A549 (cell line): ENCODE data around the gene GPS1. TPM values are rescaled to one million over a fixed set of nuclear protein-coding genes. Genes with fewer than 3 reads are reported as not detected.

Source experiments
- ATAC-seq, 2 experiments: fragments of 200-7000 bp in 1 of 2; fragments of >200 bp in 1 of 2; cut with Nextera tagmentation in 1 of 2; cut with Tn5 transposase in 1 of 2; 3 replicates each; pipeline versions ENCODE4 v1.8.0 to v1.9.1; 2018 to 2020; ENCODE audit warnings: mild to moderate bottlenecking in 1 of 2, moderate library complexity in 1 of 2
- CTCF ChIA-PET: fragments of 300-600 bp; sonication (Branson Sonifier 250); formaldehyde crosslinking; extraction: SDS; loops from one replicate; lab custom pipeline; 2021; ENCODE audit warnings: antibody characterized with exemption, inconsistent platforms; lab: Yijun Ruan, JAX
- POLR2A ChIA-PET: fragments of 350-600 bp; formaldehyde crosslinking; extraction: SDS; loops from one replicate; lab custom pipeline; 2021; ENCODE audit warnings: antibody characterized with exemption, inconsistent platforms; lab: Yijun Ruan, JAX
- DNase-seq, 2 experiments: peaks; one replicate each; pipeline versions ENCODE4 v3.0.0 to v3.0.0-alpha.2; 2011 to 2016; ENCODE audit warnings: low read depth in 1 of 2, low spot score in 1 of 2
- FAIRE-seq: peaks from 2 replicates; lab custom pipeline; 2011; peaks lifted over from hg19 to GRCh38; lab: Jason Lieb, UNC
- H3K27ac ChIP-seq, 2 experiments: fragments of >200 bp; sonication (Bioruptor Twin); formaldehyde crosslinking; 3 replicates each; pipeline ENCODE4 v1.5.1; 2016 to 2017
- H3K4me1 ChIP-seq: fragments of >200 bp; sonication (Bioruptor Twin); formaldehyde crosslinking; 3 replicates; pipeline ENCODE4 v1.6.1; 2016
- H3K4me2 ChIP-seq: fragments of >200 bp; sonication (Bioruptor Twin); formaldehyde crosslinking; 3 replicates; pipeline ENCODE4 v1.6.1; 2016
- H3K4me3 ChIP-seq: fragments of >200 bp; sonication (Bioruptor Twin); formaldehyde crosslinking; 3 replicates; pipeline ENCODE4 v1.5.1; 2016
- H3K9me3 ChIP-seq: fragments of >200 bp; sonication (Bioruptor Twin); formaldehyde crosslinking; 3 replicates; pipeline ENCODE4 v1.6.1; 2016
- BHLHE40 ChIP-seq: IDR thresholded peaks from 2 replicates; pipeline ENCODE4 v1.6.1; 2012; ENCODE audit warnings: low read depth, low read length, inconsistent platforms
- FOSB ChIP-seq: fragments of 250-450 bp; sonication (Bioruptor Pico); IDR thresholded peaks from 2 replicates; pipeline ENCODE4 v1.5.0; 2020; ENCODE audit warnings: mild to moderate bottlenecking, moderate library complexity
- HEYL ChIP-seq: fragments of 250-450 bp; sonication (Bioruptor Pico); IDR thresholded peaks from 2 replicates; pipeline ENCODE4 v1.8.0; 2021; ENCODE audit warnings: mild to moderate bottlenecking, moderate library complexity
- HOXB13 ChIP-seq: fragments of 250-450 bp; sonication (Bioruptor Pico); IDR thresholded peaks from 2 replicates; pipeline ENCODE4 v1.5.0; 2020; ENCODE audit warnings: low read depth, mild to moderate bottlenecking, moderate library complexity
- JUNB ChIP-seq: fragments of >200 bp; sonication (Bioruptor Twin); formaldehyde crosslinking; IDR thresholded peaks from 2 replicates; pipeline ENCODE4 v1.6.1; 2016
- KDM1A ChIP-seq: fragments of 200-600 bp; sonication (generic); IDR thresholded peaks from 2 replicates; pipeline ENCODE4 v1.6.1; 2016; ENCODE audit warnings: low read depth, mild to moderate bottlenecking
- KDM5A ChIP-seq: fragments of 200-600 bp; sonication (generic); IDR thresholded peaks from 2 replicates; pipeline ENCODE4 v1.6.1; 2016; ENCODE audit warnings: antibody characterized with exemption, mild to moderate bottlenecking
- MYC ChIP-seq: IDR thresholded peaks from 2 replicates; pipeline ENCODE4 v1.6.1; 2012; ENCODE audit warnings: mild to moderate bottlenecking, inconsistent platforms, low read length, improper control_type of control experiment, borderline replicate concordance
- NR3C1 ChIP-seq: fragments of >200 bp; sonication (Bioruptor Twin); formaldehyde crosslinking; IDR thresholded peaks from 3 replicates; pipeline ENCODE4 v1.6.1; 2017
- PHF8 ChIP-seq: fragments of 200-600 bp; sonication (generic); IDR thresholded peaks from 2 replicates; pipeline ENCODE4 v1.6.1; 2016; ENCODE audit warnings: low read depth, mild to moderate bottlenecking, antibody characterized with exemption, moderate library complexity, borderline replicate concordance
- POLR2A ChIP-seq: IDR thresholded peaks from 2 replicates; pipeline ENCODE4 v1.6.1; 2012; ENCODE audit warnings: mild to moderate bottlenecking, low read length
- POLR2AphosphoS2 ChIP-seq: conservative IDR thresholded peaks from 2 replicates; pipeline ENCODE4 v1.6.1; 2012; ENCODE audit warnings: low read length, improper control_type of control experiment, inconsistent platforms
- RARB ChIP-seq: fragments of 250-450 bp; sonication (Bioruptor Pico); IDR thresholded peaks from 2 replicates; pipeline ENCODE4 v1.8.0; 2021; ENCODE audit warnings: mild to moderate bottlenecking, moderate library complexity
- RCOR1 ChIP-seq: fragments of 150-350 bp; IDR thresholded peaks from 2 replicates; pipeline ENCODE4 v1.6.1; 2014; ENCODE audit warnings: antibody characterized with exemption, low read length, low read depth
- RFX5 ChIP-seq: fragments of 450-650 bp; IDR thresholded peaks from 2 replicates; pipeline ENCODE4 v1.7.1; 2014; ENCODE audit warnings: antibody characterized with exemption, mild to moderate bottlenecking, moderate library complexity
- TFCP2L1 ChIP-seq: fragments of 250-450 bp; sonication (Bioruptor Pico); IDR thresholded peaks from 2 replicates; pipeline ENCODE4 v1.5.0; 2021; ENCODE audit warnings: mild to moderate bottlenecking
- ZFP36 ChIP-seq: fragments of 450-650 bp; IDR thresholded peaks from 2 replicates; pipeline ENCODE4 v1.6.1; 2014; ENCODE audit warnings: borderline replicate concordance; ENCODE audit not compliant: partially characterized antibody
- WGBS: methylation state at CpG from one replicate; pipeline ENCODE4 v1.1.6; 2017; ENCODE audit errors: missing lambda C conversion rate; 5-methylcytosine and 5-hydroxymethylcytosine counted together
- polyA plus RNA-seq, 4 experiments: library from polyadenylated mRNA; depleted of rRNA in 3 of 4; stranded (reverse); fragments of >200 nt; fragmentation: RNase III in 1 of 4; extraction: RNeasy Plus Mini Kit Qiagen cat#74134 plus additional on column Dnase treatment in 1 of 4; gene quantifications; 2 replicates in 3 of 4; 3 replicates in 1 of 4; pipeline ENCODE4 v1.2.3, GENCODE V29; 2011 to 2017
- TF ChIP-seq, protein P1 (sequence below): IDR thresholded peaks from 2 replicates; pipeline ENCODE4 v1.6.1; 2012
- TF ChIP-seq, protein P2 (sequence below): fragments of >200 bp; sonication (Bioruptor Twin); formaldehyde crosslinking; IDR thresholded peaks from 3 replicates; pipeline ENCODE4 v1.6.1; 2016
- TF ChIP-seq, protein P3 (sequence below): fragments of 450-650 bp; IDR thresholded peaks from 2 replicates; pipeline ENCODE4 v1.6.1; 2014; ENCODE audit warnings: antibody characterized with exemption
- TF ChIP-seq, protein P4 (sequence below): IDR thresholded peaks from 2 replicates; pipeline ENCODE4 v1.6.1; 2012
- TF ChIP-seq, protein P5 (sequence below): fragments of 150-350 bp; IDR thresholded peaks from 2 replicates; pipeline ENCODE4 v1.6.1; 2014; ENCODE audit warnings: low read depth, mild to moderate bottlenecking, low read length
- TF ChIP-seq, protein P6 (sequence below): fragments of 250-450 bp; sonication (Bioruptor Pico); IDR thresholded peaks from 2 replicates; pipeline ENCODE4 v1.5.0; 2020; ENCODE audit warnings: low read depth, mild to moderate bottlenecking, moderate library complexity
- TF ChIP-seq, protein P7 (sequence below): fragments of 250-450 bp; sonication (Bioruptor Pico); IDR thresholded peaks from 2 replicates; pipeline ENCODE4 v1.5.0; 2021; ENCODE audit warnings: mild to moderate bottlenecking, moderate library complexity, borderline replicate concordance
- TF ChIP-seq, protein P8 (sequence below): fragments of >200 bp; sonication (Bioruptor Twin); formaldehyde crosslinking; IDR thresholded peaks from 2 replicates; pipeline ENCODE4 v1.6.1; 2016

GPS1 gene
- polyA plus RNA-seq, 2 of the 4 experiments (the other 2 are of a cell fraction), result 89.4 to 126 TPM

DNA sequence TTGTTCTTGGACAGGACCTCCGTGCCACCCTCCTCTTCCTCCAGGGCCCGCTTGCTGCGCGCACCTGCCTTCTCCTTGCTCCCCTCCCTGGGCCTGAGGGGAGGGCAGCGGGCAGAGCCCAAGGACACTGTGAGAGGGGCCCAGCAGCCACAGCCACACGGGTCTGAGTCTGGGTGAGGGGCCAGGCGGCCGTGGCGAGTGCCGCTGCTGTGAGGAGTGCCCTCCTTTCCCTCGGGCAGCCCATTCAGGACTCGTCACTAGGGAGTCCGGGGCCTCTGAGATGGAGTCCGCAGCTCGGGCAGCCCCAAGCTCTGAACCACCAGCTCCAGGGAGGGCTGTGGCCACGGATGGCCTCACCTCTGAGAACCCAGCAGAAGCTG is 8.3 kb downstream of the GPS1 start:
- Histone ChIP-seq H3K27ac (no peak overlapping the region), H3K4me1 (peaks cover 13% of the 10 kb centered on the region; the same call in 2 of the 3 replicates), H3K4me3 (no peak overlapping the region), H3K9me3 (no peaks in the 10 kb centered on the region), H3K4me2 (no peak overlapping the region)
- ChIA-PET POLR2A (interaction anchor here (1.3 to 2.8 kb wide), 2 partner anchors 22 to 38 kb away, joined by 5 to 10 read pairs; partner anchors contain the start of genes DCXR and FASN), CTCF (interaction anchor here (0.6 to 21.7 kb wide), 5 partner anchors 9 to 100 kb away, joined by 3 to 191 read pairs (median 5); partner anchors contain the start of genes DCXR and RAC3)
- TF ChIP-seq, protein P1, sequence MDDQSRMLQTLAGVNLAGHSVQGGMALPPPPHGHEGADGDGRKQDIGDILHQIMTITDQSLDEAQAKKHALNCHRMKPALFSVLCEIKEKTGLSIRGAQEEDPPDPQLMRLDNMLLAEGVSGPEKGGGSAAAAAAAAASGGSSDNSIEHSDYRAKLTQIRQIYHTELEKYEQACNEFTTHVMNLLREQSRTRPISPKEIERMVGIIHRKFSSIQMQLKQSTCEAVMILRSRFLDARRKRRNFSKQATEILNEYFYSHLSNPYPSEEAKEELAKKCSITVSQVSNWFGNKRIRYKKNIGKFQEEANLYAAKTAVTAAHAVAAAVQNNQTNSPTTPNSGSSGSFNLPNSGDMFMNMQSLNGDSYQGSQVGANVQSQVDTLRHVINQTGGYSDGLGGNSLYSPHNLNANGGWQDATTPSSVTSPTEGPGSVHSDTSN, result no peak
- TF ChIP-seq HOXB13 (CRISPR knock-in tag), result no peak
- no peak for TF ChIP-seq KDM1A
- no peak for TF ChIP-seq NR3C1
- no peak for TF ChIP-seq RARB
- TF ChIP-seq BHLHE40, result no peak
- no peak for TF ChIP-seq FOSB (CRISPR knock-in tag)
- TF ChIP-seq, protein P2, sequence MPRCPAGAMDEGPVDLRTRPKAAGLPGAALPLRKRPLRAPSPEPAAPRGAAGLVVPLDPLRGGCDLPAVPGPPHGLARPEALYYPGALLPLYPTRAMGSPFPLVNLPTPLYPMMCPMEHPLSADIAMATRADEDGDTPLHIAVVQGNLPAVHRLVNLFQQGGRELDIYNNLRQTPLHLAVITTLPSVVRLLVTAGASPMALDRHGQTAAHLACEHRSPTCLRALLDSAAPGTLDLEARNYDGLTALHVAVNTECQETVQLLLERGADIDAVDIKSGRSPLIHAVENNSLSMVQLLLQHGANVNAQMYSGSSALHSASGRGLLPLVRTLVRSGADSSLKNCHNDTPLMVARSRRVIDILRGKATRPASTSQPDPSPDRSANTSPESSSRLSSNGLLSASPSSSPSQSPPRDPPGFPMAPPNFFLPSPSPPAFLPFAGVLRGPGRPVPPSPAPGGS, result no peak
- TF ChIP-seq, protein P3, sequence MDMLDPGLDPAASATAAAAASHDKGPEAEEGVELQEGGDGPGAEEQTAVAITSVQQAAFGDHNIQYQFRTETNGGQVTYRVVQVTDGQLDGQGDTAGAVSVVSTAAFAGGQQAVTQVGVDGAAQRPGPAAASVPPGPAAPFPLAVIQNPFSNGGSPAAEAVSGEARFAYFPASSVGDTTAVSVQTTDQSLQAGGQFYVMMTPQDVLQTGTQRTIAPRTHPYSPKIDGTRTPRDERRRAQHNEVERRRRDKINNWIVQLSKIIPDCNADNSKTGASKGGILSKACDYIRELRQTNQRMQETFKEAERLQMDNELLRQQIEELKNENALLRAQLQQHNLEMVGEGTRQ, result no peak
- no peak for TF ChIP-seq MYC
- no peak for TF ChIP-seq POLR2A
- TF ChIP-seq JUNB, result no peak
- no peak for TF ChIP-seq ZFP36
- no peak for TF ChIP-seq KDM5A
- no peak for TF ChIP-seq TFCP2L1 (CRISPR knock-in tag)
- no peak for TF ChIP-seq RCOR1
- TF ChIP-seq HEYL (CRISPR knock-in tag), result no peak
- DNase-seq (no peak), ATAC-seq (no peak), FAIRE-seq (no peak)
- WGBS, result 91% methylated on average over 16 of the region's 16 CpGs

DNA sequence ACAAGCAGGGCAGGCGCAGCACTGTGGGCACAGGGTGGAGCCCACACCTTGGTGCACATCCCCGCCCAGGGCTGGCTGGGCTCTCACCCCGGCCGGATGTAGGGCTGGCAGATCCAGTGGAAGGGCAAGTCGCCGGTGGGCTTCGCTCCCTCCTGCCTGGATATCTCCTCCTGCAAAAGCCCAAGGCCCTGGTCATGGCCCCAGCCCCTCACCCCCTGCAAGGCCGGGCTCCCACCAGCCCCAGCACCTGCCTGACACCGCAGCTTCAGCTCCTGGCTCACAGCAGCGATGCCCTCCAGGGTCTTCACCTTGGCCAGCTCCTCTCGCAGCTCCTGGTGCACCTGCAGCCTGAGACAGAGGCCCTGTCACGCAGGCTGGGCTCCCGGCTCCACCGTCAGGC is 8.9 kb downstream of the GPS1 start:
- FAIRE-seq (no peak), DNase-seq (no peak), ATAC-seq (no peak; a peak in 1 of 6 replicates)
- Histone ChIP-seq H3K9me3 (no peaks in the 10 kb centered on the region), H3K4me3 (no peak overlapping the region), H3K4me2 (no peak overlapping the region), H3K4me1 (peaks cover 13% of the 10 kb centered on the region; the same call in 2 of the 3 replicates), H3K27ac (no peak overlapping the region)
- POLR2A ChIA-PET, result interaction anchor here (1.3 to 2.8 kb wide), 2 partner anchors 23 to 38 kb away, joined by 5 to 10 read pairs; partner anchors contain the start of genes DCXR and FASN
- WGBS, result 89% methylated on average over 14 of the region's 14 CpGs
- CTCF ChIA-PET, result interaction anchor here (0.6 to 21.7 kb wide), 5 partner anchors 8 to 101 kb away, joined by 3 to 191 read pairs (median 5); partner anchors contain the start of genes DCXR, GPS1, RAC3 and RFNG
- no peak for TF ChIP-seq POLR2A
- TF ChIP-seq RFX5, result no peak
- TF ChIP-seq, protein P3, result no peak
- no peak for TF ChIP-seq NR3C1
- TF ChIP-seq, protein P4, sequence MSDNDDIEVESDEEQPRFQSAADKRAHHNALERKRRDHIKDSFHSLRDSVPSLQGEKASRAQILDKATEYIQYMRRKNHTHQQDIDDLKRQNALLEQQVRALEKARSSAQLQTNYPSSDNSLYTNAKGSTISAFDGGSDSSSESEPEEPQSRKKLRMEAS, result no peak
- TF ChIP-seq, protein P5, sequence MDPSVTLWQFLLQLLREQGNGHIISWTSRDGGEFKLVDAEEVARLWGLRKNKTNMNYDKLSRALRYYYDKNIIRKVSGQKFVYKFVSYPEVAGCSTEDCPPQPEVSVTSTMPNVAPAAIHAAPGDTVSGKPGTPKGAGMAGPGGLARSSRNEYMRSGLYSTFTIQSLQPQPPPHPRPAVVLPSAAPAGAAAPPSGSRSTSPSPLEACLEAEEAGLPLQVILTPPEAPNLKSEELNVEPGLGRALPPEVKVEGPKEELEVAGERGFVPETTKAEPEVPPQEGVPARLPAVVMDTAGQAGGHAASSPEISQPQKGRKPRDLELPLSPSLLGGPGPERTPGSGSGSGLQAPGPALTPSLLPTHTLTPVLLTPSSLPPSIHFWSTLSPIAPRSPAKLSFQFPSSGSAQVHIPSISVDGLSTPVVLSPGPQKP, result no peak
- TF ChIP-seq, protein P6, sequence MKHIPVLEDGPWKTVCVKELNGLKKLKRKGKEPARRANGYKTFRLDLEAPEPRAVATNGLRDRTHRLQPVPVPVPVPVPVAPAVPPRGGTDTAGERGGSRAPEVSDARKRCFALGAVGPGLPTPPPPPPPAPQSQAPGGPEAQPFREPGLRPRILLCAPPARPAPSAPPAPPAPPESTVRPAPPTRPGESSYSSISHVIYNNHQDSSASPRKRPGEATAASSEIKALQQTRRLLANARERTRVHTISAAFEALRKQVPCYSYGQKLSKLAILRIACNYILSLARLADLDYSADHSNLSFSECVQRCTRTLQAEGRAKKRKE (CRISPR knock-in tag), result no peak
- TF ChIP-seq, protein P7, sequence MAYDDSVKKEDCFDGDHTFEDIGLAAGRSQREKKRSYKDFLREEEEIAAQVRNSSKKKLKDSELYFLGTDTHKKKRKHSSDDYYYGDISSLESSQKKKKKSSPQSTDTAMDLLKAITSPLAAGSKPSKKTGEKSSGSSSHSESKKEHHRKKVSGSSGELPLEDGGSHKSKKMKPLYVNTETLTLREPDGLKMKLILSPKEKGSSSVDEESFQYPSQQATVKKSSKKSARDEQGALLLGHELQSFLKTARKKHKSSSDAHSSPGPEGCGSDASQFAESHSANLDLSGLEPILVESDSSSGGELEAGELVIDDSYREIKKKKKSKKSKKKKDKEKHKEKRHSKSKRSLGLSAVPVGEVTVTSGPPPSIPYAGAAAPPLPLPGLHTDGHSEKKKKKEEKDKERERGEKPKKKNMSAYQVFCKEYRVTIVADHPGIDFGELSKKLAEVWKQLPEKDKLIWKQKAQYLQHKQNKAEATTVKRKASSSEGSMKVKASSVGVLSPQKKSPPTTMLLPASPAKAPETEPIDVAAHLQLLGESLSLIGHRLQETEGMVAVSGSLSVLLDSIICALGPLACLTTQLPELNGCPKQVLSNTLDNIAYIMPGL (CRISPR knock-in tag), result no peak
- no peak for TF ChIP-seq PHF8
- TF ChIP-seq POLR2AphosphoS2, result no peak
- TF ChIP-seq, protein P8, sequence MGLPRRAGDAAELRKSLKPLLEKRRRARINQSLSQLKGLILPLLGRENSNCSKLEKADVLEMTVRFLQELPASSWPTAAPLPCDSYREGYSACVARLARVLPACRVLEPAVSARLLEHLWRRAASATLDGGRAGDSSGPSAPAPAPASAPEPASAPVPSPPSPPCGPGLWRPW, result no peak
